Stimulated activated CD8-positive, alpha-beta memory T cell treated with anti-CD3 and anti-CD28 coated beads, Interleukin-15, amount 100 ng/mL, for 48 hours (primary cell): ENCODE results near the gene WNT10A.
"Not testable (repeated sequence)": the region's sequence is repeated elsewhere in the genome, so short reads cannot be mapped to it uniquely, and the experiment has no call there.

ENCODE experiments used
- DNase-seq, 2 donors: peaks; one replicate each; pipeline ENCODE4 v3.0.0-alpha.2; 2020; ENCODE audit warnings: low read depth in 2 of 2

The WNT10A gene

DNA sequence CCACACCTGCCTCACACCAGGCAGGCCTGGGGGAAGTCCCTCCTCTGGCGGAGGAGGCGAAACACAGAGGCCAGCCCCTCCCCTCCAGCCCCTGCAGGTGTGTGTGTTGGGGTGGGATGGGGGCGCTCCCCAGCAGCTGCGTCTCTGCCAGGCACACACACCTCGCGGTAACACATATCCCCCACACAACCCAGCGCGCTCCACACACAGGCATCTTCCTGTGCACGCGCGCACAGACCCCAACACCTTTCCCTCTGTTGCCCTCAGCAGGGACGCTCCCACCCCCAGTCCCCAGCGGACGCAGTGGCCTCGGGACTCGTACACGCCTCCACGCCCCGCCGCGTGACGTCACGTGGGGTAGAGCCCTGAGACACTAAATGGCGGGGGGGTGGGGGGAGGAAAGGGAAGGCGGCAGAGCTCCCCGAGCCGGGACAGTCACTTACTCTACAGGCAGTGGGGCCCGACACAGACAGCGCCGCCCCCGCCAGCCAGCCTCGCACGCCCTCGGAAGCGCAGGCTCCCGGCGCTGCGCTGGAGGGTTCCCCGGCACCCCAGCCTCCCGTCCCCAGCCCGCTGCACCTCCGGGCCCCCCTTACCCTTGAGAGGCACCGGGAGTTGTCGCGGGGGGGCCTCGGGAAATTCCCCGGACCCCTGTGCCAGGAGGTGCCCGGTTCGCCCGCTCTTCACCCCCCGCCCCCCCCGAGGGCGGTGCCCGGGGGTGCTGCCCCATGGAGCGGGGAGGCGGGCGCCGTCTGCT, at the start of gene WNT10A:
WNT10A (plus strand) TSS at position 751 of the 757 bp plus-strand sequence. CDS start 144 bp downstream, outside the sequence.
- peak; percentile 46 to 50 for DNase-seq

DNA sequence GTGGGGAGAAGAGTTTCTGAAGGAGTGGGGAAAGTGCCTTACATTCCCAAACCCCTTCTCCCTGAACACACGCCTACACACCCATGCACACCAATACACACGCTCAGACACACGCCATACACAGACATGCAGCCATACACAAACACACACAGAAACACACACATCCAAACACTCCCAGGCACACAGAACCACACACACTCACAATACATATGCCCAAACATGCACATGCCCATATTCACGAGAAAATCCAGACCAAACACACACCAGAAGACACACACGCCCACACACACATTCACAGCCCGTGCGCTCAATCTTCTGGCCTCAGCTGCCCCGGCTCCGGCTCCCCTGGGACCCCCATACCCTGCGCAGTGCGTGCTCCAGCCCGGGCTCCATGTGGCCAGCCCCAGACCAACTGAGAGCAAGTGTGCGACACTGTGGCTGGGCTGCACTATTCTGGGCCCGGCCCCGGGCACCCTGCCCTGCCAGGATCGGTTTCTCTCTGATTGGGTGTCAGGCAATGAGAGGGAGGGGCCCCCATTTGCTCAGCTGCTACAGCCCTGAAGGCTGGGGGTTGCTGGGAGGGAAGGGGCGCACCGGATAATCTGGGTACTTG, 49.2 kb upstream of the WNT10A start, which contains the start of gene PRKAG3:
PRKAG3 (minus strand) TSS at position 426 of the 613 bp plus-strand sequence.
- DNase-seq, result no peak

DNA sequence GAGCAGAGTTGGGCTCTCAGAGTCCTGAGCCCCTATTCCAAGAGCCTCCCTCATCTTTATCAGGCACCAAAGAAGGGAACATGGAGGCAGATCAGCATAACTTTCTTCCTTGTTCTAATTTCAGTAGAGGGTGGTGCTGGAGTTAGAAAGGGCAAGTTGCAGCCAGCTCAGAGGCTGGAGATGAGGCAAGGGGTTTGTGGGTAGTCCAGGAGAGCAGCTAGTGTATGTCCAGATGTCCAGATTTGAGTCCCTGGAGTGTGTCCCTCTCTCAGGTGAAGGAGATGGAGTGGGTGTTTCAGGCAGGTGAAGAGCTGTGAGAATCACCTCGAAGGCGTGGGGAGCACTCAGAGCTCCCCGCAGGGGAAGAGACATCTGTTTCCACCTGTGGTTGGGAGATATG, 48.6 kb upstream of the WNT10A start:
- no peak for DNase-seq

DNA sequence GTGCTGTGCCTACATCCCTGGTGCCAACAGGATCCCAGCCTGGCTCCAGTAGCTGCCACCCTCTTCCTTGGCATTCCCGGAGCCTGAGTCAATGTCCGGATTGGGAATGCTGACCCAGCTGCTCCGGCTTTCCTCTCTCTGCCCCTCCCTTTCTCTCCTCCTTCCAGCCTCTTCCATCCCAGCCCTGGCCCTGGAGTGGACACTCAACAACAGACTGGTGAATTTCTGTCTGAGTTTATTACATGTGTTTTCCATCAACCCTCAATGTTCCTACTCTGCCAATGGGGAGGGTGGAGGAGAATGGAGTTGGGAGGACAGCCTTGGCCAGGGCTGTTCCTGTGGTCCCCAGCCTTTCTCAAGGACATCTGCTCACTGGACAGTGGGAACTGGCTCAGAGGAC, 48.1 kb upstream of the WNT10A start:
- DNase-seq, result no peak

DNA sequence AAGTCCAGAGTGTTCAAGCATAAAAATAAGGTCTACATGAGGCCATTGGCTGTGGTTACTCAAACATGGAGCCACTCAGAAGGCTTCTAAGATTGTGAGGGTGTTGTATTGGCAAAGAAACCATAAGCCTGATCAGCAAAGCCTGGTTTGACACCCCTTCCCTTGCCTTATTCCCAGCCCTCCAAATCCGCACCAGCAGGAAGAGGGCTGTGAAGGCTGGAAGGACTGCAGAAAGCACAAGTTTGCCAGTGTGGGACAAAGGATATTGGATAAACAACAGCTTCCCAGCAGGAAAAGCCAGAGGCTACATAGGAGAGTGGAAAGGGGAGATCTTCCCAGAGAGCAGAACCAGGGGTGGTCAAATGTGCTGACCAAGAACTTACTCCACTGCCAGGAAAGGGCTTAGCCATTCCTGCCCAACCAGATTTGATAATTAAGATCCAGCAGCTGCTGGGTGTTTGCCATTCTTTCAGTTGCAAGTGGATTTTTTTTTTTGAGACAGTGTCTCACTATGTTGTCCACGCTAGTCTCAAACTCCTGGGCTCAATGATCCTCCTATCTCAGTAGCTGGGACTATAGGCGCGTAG, 47.5 kb upstream of the WNT10A start:
- no peak for DNase-seq

DNA sequence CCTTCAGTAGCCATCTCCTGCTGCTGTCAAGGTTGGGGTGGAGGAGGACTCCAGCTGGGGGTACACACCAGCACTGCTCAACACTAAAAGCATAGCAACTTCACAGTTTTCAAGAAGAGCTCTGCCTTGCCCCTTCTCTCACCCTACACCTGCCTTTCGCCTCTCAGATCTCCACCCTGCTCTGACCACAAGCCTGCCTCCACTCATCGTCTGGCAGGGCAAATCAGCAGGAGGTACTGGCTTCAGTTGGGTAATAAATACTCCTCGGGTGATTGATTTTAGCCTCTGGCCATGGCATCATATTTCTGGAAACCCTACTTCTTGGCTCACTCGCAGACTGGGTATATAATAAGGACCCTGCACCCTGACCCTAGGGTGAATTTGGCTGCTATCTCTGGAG, 46.0 kb upstream of the WNT10A start:
- no peak for DNase-seq

DNA sequence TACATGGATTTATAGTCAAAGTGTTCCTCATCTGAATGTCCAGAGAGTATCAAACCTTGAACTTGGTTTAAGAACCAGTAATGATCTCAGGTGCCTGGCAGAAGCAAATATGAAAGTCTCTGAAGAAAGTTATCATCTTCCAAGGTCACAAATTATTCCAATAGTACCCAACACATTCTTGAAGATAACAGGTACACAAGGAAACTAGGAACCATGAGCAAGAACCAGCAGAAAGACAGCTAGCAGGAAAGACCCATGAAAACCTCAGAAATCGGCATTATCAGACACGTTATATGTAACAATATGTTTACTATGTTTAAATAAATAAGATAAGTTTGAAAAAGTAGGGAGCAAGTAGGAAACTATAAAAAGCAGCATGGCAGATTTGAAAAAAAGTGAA, 43.2 kb upstream of the WNT10A start:
- DNase-seq, result no peak

DNA sequence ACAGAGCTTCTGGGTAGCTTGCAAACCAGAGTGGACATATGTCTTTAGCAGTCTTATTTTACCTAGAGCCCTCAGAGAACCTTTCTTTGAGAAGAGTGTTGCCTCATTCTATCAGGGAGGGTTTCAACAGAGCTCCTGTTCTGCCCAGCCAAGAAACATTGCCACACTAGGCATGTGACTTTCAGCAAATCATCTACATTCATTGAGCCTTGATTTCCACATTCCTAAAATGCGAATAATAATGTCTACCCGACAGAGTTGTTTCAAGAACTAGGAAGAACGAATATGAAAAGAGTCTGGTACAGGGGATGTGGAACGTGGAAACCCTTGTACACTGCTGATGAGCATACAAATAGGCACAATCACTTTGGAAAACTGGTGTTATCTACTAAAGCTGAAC, 41.2 kb upstream of the WNT10A start:
- DNase-seq, result no peak

DNA sequence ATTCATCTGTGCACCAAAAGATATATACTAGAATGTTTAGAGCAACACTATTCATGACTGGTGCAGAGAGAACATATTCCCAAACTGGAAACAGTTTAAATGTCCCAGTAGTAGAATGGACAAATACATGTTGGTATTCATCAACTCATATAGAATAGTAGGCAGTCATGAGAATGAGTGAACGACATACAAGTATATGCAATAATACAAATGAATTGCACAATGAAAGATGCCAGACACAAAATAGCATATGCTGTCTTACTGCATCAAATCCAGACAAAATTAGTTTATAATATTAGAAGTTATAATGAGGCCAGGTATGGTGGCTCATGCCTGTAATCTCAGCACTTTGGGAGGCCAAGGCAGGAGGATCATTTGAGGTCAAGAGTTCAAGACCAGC, 40.8 kb upstream of the WNT10A start:
- DNase-seq, result no peak

DNA sequence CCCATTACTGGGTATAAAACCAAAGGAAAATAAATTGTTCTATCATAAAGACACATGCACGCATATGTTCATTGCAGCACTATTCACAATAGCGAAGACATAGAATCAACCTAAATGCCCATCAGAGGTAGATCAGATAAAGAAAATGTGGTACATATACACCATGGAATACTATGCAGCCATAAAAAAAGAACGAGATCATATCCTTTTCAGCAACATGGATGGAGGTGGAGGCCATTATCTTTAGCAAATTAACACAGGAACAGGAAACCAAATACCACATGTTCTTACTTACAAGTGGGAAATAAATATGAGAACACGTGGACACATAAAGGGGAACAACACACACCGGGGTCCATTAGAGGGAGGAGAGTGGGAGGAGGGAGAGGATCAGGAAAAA, 36.3 kb upstream of the WNT10A start:
- DNase-seq, result not testable (repeated sequence)

DNA sequence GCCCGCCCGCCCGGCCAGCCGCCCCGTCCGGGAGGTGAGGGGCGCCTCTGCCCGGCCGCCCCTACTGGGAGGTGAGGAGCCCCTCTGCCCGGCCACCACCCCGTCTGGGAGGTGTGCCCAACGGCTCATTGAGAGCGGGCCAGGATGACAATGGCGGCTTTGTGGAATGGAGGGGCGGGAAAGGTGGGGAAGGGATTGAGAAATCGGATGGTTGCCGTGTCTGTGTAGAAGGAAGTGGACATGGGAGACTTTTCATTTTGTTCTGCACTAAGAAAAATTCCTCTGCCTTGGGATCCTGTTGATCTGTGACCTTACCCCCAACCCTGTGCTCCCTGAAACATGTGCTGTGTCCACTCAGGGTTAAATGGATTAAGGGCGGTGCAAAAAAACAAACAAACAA, 33.7 kb upstream of the WNT10A start:
- DNase-seq, result not testable (repeated sequence)

DNA sequence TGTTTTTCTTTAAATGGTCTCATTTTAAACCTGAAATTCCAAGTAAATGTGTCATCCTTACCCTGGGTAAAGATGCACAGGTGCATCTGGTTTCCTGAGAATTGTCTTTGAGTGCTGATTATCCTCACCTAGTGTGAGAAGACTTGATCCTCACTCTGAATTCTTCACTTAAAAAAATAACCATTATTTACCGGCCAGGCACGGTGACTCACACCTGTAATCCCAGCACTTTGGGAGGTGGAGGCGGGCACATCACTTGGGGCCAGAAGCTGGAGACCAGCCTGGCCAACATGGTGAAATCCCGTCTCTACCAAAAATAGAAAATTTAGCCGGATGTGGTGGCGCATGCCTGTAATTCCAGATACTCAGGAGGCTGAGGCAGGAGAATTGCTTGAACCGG, 30.9 kb upstream of the WNT10A start:
- DNase-seq, result no peak

DNA sequence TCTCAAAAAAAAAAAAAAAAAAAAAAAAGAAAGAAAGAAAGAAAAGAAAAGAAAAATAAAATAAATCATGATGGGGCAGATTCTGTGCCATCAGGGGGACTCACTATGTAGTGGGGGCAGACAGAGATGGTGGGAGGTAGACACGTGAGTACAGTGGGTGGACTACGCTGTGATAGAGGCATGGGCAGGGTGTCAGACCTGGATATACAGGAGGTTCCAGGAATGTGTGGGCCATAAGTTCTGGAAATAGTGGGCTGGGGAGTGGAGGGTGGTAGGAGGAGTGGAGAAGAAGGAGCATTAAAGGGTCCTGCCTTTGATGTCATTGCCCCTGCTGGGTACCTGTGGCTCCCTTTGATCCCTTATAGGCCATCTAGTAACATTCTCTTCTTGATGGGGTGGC, 29.9 kb upstream of the WNT10A start:
- no peak for DNase-seq

DNA sequence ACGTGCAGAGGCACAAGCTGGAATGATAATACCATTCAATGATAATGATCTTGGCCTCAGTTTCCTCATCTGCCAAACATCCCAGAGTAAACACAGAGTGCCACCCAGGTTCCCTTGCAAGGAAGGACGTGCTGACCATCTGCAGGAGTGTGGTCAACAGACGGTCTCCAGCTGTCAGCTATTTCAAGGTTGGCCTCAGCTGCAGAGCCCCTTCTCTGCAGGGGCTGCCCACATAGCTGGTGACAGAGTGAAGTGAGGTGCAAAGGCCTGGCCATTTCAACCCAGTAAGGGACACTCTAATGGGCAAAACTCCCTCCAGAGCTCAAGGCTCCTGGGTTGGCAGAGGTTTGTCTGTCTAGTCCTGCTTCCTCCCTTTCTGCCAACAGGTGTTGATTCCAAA, 29.4 kb upstream of the WNT10A start:
- no peak for DNase-seq

DNA sequence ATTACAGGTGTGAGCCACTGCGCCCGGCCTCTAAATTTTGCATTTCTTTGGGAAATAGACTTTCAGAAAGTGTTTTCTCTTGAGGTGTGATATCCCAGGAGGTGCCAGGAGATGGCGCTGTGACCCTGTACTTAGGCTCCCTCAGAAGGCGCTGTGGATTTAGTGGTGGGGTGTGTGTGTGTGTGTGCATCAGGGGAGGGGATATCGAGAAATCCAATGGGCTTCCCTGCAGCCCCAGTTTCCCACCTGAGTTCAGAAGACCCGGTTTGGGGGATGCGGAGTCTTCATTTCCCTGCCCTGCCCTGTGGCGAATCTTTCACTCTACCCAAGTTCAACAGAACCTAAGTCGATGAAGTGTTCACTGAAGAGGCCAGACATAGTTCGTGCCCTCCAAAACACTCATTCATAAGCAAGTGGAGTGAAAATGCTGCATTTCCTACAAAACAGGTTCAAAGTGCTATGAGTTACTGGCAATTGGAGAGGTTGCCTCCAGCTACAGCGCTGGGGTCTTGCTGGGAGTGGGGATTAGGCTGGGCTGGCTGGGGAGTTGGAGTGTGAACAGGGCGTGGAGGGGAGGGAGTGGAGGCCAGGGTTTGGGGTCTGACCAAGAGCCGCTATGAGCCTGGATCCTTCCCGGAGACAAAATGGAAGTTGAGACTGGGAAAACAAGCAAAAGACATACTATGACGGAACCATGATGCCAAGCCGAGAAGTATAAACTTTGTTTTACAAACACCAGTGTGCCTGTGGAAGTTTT, 27.6 kb upstream of the WNT10A start:
- peak; percentile 29 to 31 for DNase-seq

DNA sequence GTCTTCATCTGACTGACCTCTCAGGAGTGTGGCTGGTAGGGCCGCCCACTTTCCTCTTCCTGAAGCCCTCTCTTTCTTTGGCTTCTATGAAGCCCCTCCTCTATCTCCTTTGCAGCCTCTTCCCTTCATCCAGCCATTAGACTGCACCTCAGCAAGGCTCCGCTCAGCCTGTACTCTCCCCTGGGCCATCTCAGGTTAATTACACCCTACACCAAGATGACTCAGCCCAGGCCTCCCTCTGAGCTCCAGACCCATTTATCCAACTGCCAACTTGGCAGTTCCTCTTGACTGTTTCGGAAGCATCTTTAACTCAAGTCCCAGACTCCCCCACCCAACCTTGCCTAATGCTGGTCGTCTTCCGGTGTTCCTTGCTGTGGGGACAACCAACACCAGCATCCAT, 26.9 kb upstream of the WNT10A start:
- no peak for DNase-seq

DNA sequence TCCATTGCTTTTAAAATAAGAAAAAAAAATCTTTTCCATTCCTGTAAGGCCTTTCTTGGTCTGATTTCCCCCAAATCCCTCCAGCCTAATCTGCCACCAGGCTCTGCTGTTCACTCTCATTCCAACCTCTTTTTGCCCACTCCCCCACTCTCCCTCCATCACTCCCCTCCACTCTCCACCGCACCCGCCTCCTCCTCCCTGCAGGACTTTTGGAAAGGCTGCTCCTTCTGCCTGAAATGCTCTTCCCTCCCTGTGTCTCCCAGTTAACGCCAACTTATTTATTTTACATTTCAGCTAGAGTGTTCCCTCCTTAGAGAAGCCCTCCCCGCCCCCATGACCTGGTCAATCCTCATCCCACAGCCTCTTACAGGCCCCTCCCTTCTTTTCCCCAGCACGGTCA, 25.8 kb upstream of the WNT10A start:
- no peak for DNase-seq

DNA sequence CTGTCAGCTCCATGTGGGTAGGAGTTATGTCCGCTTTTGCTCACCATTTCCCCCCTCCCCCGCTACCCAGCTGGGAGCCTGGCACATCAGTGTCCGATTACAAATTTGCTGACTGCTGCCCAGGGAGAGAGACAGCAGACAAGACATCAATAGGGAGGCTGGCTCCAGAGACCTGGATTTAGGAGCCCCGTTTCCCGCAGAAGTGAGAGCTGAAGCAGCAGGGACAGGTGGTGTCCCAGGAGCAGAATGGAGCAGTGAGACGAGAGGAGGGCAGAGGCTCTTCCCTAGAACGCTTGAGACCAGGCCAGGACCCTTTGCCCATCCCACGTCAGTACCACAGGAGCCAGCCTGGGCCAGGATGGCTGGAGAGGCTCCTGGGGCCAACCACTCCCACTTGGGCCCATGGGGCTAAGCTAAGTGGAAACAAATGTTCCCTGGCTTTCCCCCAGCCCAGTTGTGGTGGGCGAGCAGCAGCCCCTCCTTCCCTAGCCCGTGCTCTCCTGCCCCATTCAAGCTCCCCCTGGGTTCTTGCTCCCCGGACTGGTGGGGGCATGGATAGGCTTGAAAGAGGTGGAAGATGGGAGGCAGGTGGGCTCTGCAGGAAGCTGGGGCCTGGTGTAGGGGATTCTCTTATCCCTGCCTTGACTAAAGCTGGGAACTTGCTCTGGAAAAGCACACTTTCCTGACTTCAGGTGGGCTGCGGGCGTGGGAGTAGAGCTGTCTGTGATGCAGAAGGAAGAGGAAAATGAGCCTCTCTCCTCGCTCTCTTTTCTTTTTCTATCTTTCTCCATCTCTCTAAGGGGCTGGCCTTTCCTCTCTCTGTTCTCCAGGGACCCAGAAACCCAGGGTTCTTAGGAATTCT, 25.1 kb upstream of the WNT10A start:
- DNase-seq, result no peak

DNA sequence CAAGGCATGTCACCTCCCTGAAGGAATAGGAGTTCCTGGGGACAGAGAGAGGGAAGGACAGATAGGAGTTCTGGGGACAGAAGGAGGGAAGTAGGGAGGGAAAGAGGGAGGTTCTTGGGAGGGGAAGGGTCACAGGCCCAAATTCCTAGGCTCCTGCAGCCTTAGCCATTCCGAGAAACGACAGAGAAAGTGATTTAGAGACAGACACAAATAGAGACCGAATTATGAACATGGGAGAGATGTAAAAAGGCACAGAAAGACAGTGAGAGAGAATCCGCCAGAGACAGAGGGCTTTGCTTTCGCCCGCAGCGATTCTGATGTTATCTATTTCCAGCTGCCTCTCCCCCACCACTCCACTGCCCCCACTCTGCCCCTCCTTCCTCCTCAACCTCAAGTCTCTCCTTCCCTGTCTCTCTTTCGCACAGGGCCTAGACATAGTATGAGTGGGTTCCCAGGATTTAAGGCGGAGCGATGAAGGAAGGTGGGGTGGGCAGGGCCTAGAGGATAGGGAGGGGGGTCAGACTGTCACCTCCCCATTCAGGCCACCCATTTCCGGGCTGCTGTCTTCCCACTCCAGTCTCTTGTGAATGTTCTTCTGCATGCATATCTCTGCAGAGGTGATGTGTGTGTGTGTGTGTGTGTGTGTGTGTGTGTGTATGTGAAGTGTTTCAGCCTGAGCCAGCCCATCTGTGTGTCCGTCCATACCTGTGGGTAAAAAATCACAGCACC, 24.3 kb upstream of the WNT10A start:
- DNase-seq, result no peak

DNA sequence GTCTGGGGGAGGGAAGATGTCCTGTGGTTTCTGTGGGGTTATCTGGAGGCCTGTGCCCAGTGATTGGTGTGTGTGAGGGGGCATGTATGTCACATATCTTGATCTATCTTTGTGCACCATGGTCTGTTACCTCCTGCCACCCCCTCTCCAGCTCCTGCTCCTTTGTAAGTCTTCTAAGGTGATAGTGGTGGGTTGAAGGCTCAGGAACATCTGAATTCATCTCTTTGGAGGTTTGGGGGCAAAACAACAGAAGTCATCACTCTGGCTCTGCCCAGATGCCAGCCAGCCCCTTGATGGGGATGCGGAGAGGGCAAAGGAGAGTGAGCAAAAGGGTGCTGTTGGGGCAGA, 23.8 kb upstream of the WNT10A start:
- no peak for DNase-seq
